H1 (cell line): ENCODE results near the gene TMEM130. TPM values are rescaled to one million over a fixed set of nuclear protein-coding genes. Genes with fewer than 3 reads are reported as not detected.

ENCODE experiments used
- CTCF ChIA-PET: fragments of 300-600 bp; sonication (Branson Sonifier 250); formaldehyde crosslinking; loops from one replicate; lab custom pipeline; 2021; ENCODE audit not compliant: partially characterized antibody; lab: Charles Lee
- POLR2A ChIA-PET: fragments of 300-600 bp; sonication (Branson Sonifier 250); formaldehyde crosslinking; loops from one replicate; lab custom pipeline; 2021; ENCODE audit warnings: inconsistent platforms; ENCODE audit not compliant: partially characterized antibody; lab: Charles Lee
- DNase-seq, 2 experiments: peaks; one replicate each; pipeline versions ENCODE4 v3.0.0 to v3.0.0-alpha.2; 2010 to 2022; ENCODE audit warnings: low spot score in 2 of 2, low read depth in 1 of 2, mixed read lengths in 1 of 2
- FAIRE-seq: peaks from 2 replicates; lab custom pipeline; 2011; peaks lifted over from hg19 to GRCh38; lab: Jason Lieb, UNC
- H2AFZ ChIP-seq: 2 replicates; pipeline ENCODE4 v1.8.1; 2012; ENCODE audit warnings: low read length, inconsistent platforms
- H2AK5ac ChIP-seq: 2 replicates; pipeline ENCODE4 v1.6.1; 2013; ENCODE audit warnings: low read depth, low read length
- H2BK120ac ChIP-seq: replicated peaks from 2 replicates; pipeline ENCODE3; 2013; ENCODE audit warnings: low read depth, low read length, inconsistent platforms
- H2BK12ac ChIP-seq: 2 replicates; pipeline ENCODE4 v1.6.1; 2013; ENCODE audit warnings: low read depth, low read length
- H2BK15ac ChIP-seq: 2 replicates; pipeline ENCODE4 v1.6.1; 2013; ENCODE audit warnings: low read length
- H2BK20ac ChIP-seq: 2 replicates; pipeline ENCODE4 v1.6.1; 2013; ENCODE audit warnings: low read length
- H2BK5ac ChIP-seq: 2 replicates; pipeline ENCODE4 v1.6.1; 2013; ENCODE audit warnings: low read depth, low read length
- H3K14ac ChIP-seq: 2 replicates; pipeline ENCODE4 v1.6.1; 2013; ENCODE audit warnings: inconsistent platforms; ENCODE audit not compliant: insufficient read length
- H3K18ac ChIP-seq: 2 replicates; pipeline ENCODE4 v1.6.1; 2013; ENCODE audit warnings: low read length; ENCODE audit errors: extremely low read depth
- H3K23ac ChIP-seq: 2 replicates; pipeline ENCODE4 v1.6.1; 2013; ENCODE audit warnings: inconsistent platforms; ENCODE audit not compliant: insufficient read length
- H3K23me2 ChIP-seq: 2 replicates; pipeline ENCODE4 v1.6.1; 2013; ENCODE audit warnings: low read depth, low read length
- H3K27ac ChIP-seq: 2 replicates; pipeline ENCODE4 v1.6.1; 2011; ENCODE audit warnings: low read depth, low read length, inconsistent platforms
- H3K27me3 ChIP-seq, 4 experiments: replicated peaks in 1 of 4; 1 replicate in 1 of 4; 2 replicates in 3 of 4; pipeline versions ENCODE4 v1.6.1 to v1.8.1; 2011 to 2013; ENCODE audit warnings: low read length in 3 of 4, mild to moderate bottlenecking in 3 of 4, inconsistent platforms in 2 of 4, mixed read lengths in 2 of 4, moderate library complexity in 1 of 4; ENCODE audit not compliant: control insufficient read depth in 3 of 4, insufficient read depth in 3 of 4; ENCODE audit errors: extremely low read depth in 1 of 4
- H3K36me3 ChIP-seq, 4 experiments: 2 replicates each; pipeline versions ENCODE4 v1.6.1 to v1.8.1; 2011 to 2013; ENCODE audit warnings: mild to moderate bottlenecking in 4 of 4, low read length in 3 of 4, moderate library complexity in 2 of 4, control low read depth in 1 of 4, inconsistent platforms in 1 of 4; ENCODE audit not compliant: insufficient read depth in 4 of 4, control insufficient read depth in 2 of 4
- H3K4ac ChIP-seq: replicated peaks from 2 replicates; pipeline ENCODE3; 2013; ENCODE audit warnings: low read length, low read depth, mixed read lengths, inconsistent platforms; ENCODE audit not compliant: insufficient read length
- H3K4me1 ChIP-seq, 4 experiments: replicated peaks in 1 of 4; 1 replicate in 1 of 4; 2 replicates in 3 of 4; pipeline versions ENCODE4 v1.6.1 to v1.8.1; 2011 to 2013; ENCODE audit warnings: low read length in 3 of 4, inconsistent platforms in 2 of 4, mixed read lengths in 1 of 4; ENCODE audit not compliant: insufficient read depth in 4 of 4, control insufficient read depth in 3 of 4
- H3K4me2 ChIP-seq, 2 experiments: 2 replicates each; pipeline versions ENCODE4 v1.6.1 to v1.8.1; 2011 to 2013; ENCODE audit warnings: low read depth in 2 of 2, low read length in 2 of 2, control low read depth in 1 of 2, inconsistent platforms in 1 of 2, mild to moderate bottlenecking in 1 of 2; ENCODE audit not compliant: insufficient read depth in 1 of 2
- H3K4me3 ChIP-seq, 4 experiments: fragments of 200-600, 300-600 bp in 1 of 4; sonication (generic), shearing (Covaris generic), sonication (Bioruptor Twin) in 1 of 4; 2 replicates each; pipeline versions ENCODE4 v1.5.1 to v1.8.1; 2011 to 2016; ENCODE audit warnings: low read length in 4 of 4, low read depth in 3 of 4, control low read depth in 2 of 4, inconsistent platforms in 2 of 4, mild to moderate bottlenecking in 2 of 4, mixed read lengths in 1 of 4, moderate library complexity in 1 of 4; ENCODE audit not compliant: insufficient read depth in 2 of 4; ENCODE audit errors: extremely low read depth in 1 of 4
- H3K56ac ChIP-seq: replicated peaks from 2 replicates; pipeline ENCODE3; 2013; ENCODE audit warnings: low read depth, mild to moderate bottlenecking, mixed read lengths, low read length, inconsistent platforms; ENCODE audit not compliant: insufficient read length
- H3K79me1 ChIP-seq: 2 replicates; pipeline ENCODE4 v1.6.1; 2013; ENCODE audit warnings: low read depth, low read length, control low read depth
- H3K79me2 ChIP-seq, 2 experiments: 2 replicates each; pipeline versions ENCODE4 v1.6.1 to v1.8.1; 2012 to 2013; ENCODE audit warnings: low read length in 2 of 2, mild to moderate bottlenecking in 2 of 2, inconsistent platforms in 1 of 2; ENCODE audit not compliant: insufficient read depth in 2 of 2, control insufficient read depth in 1 of 2
- H3K9ac ChIP-seq, 4 experiments: replicated peaks in 1 of 4; 1 replicate in 1 of 4; 2 replicates in 3 of 4; pipeline versions ENCODE4 v1.6.1 to v1.8.1; 2011 to 2013; ENCODE audit warnings: low read depth in 3 of 4, low read length in 3 of 4, control low read depth in 2 of 4, mild to moderate bottlenecking in 2 of 4, moderate library complexity in 2 of 4, inconsistent platforms in 1 of 4; ENCODE audit errors: extremely low read depth in 1 of 4
- H3K9me3 ChIP-seq, 2 experiments: 2 replicates each; pipeline versions ENCODE4 v1.6.1 to v1.8.1; 2012 to 2013; ENCODE audit warnings: mild to moderate bottlenecking in 2 of 2, moderate library complexity in 2 of 2, control low read depth in 1 of 2, inconsistent platforms in 1 of 2, low read depth in 1 of 2, low read length in 1 of 2, mixed read lengths in 1 of 2; ENCODE audit not compliant: insufficient read depth in 2 of 2
- H4K20me1 ChIP-seq, 2 experiments: replicated peaks in 1 of 2; 2 replicates each; pipeline versions ENCODE3 to v1.8.1; 2011 to 2013; ENCODE audit warnings: inconsistent platforms in 2 of 2, low read length in 2 of 2, mild to moderate bottlenecking in 1 of 2; ENCODE audit not compliant: insufficient read depth in 2 of 2, control insufficient read depth in 1 of 2
- H4K5ac ChIP-seq: 2 replicates; pipeline ENCODE4 v1.6.1; 2013; ENCODE audit warnings: low read length, low read depth, mixed read lengths, inconsistent platforms; ENCODE audit not compliant: insufficient read length
- H4K8ac ChIP-seq: 2 replicates; pipeline ENCODE4 v1.8.0; 2013; ENCODE audit warnings: mild to moderate bottlenecking, moderate library complexity, low read length, inconsistent platforms; ENCODE audit not compliant: insufficient read depth; ENCODE audit errors: extremely low read depth
- H4K91ac ChIP-seq: replicated peaks from 2 replicates; pipeline ENCODE3; 2013; ENCODE audit warnings: low read length, mixed read lengths, inconsistent platforms; ENCODE audit not compliant: insufficient read length
- SP2 ChIP-seq: IDR thresholded peaks from 2 replicates; pipeline ENCODE4 v1.6.1; 2012; ENCODE audit warnings: mild to moderate bottlenecking, low read length, inconsistent platforms
- SP4 ChIP-seq: IDR thresholded peaks from 2 replicates; pipeline ENCODE4 v1.6.1; 2012; ENCODE audit warnings: low read length, inconsistent platforms
- WGBS, 2 experiments: shearing (Covaris generic) in 1 of 2; methylation state at CpG; one replicate each; pipeline versions ENCODE4 v1.1.6 to v1.1.7; 2013 to 2015; ENCODE audit warnings: low lambda C conversion rate in 2 of 2, mixed read lengths in 2 of 2, inconsistent platforms in 1 of 2, low coverage in 1 of 2, missing lambda C conversion rate in 1 of 2; ENCODE audit not compliant: insufficient replicate concordance in 2 of 2, insufficient coverage in 1 of 2, insufficient read length in 1 of 2; ENCODE audit errors: extremely low coverage in 1 of 2, missing lambda C conversion rate in 1 of 2; 5-methylcytosine and 5-hydroxymethylcytosine counted together
- polyA plus RNA-seq, 7 experiments: library from polyadenylated mRNA; depleted of rRNA in 3 of 7; stranded (reverse) in 5 of 7; unstranded in 2 of 7; fragments of >200 nt in 5 of 7; fragments of 200-250 nt in 2 of 7; gene quantifications; 1 replicate in 5 of 7; 2 replicates in 1 of 7; 4 replicates in 1 of 7; pipeline versions ENCODE4 v1.2.1 to v1.2.3, GENCODE V29; 2011 to 2013; ENCODE audit warnings: missing spikeins in 2 of 7, mixed read lengths in 2 of 7
- total RNA-seq: library from RNA; stranded (reverse); fragmentation: NEBNext Ultra II Directional; extraction: Animal tissue kit (Norgen Biotek cat#: 25700); gene quantifications from 2 replicates; pipeline ENCODE4 v1.2.1, GENCODE V29; 2021

TMEM130 gene
- total and polyA plus RNA-seq, 2 of the 8 experiments (the other 6 are each of a cell fraction or from before 2014, with no cell fraction given), result 2.9 to 6.6 TPM

- Histone ChIP-seq H3K36me3 (no peaks in the 10 kb centered on the region), H4K8ac (no peak overlapping the region), H3K9ac (no peak overlapping the region), H3K23me2 (peaks cover 9% of the 10 kb centered on the region; the same call in 1 of the 2 replicates), H4K20me1 (no peaks in the 10 kb centered on the region), H3K4ac (no peak overlapping the region), H2AK5ac (0 out of 2 replicates have a peak overlapping the region, but pooled peaks have one; percentile 53), H2BK15ac (no peak overlapping the region; the same call in 1 of the 2 replicates), H3K18ac (no peak overlapping the region), H4K5ac (no peak overlapping the region), H3K4me2 (no peak overlapping the region), H3K79me1 (no peaks in the 10 kb centered on the region), H2BK20ac (no peak overlapping the region), H3K23ac (no peak overlapping the region), H3K4me3 (no peak overlapping the region), H3K9me3 (no peaks in the 10 kb centered on the region), H3K79me2 (no peaks in the 10 kb centered on the region), H3K56ac (no peak overlapping the region), H4K91ac (no peak overlapping the region), H2BK5ac (no peak overlapping the region), H3K27ac (no peak overlapping the region), H2BK120ac (no peak overlapping the region), H2BK12ac (no peak overlapping the region), H2AFZ (no peak overlapping the region), H3K14ac (no peak overlapping the region), H3K27me3 (peaks cover 8 to 19% (median 16%) of the 10 kb centered on the region in 4 experiments), H3K4me1 (peaks cover 0 to 11% (median 3%) of the 10 kb centered on the region in 4 experiments; a peak in 4 of 7 replicates)
- ChIA-PET POLR2A (no interaction called here), CTCF (interaction anchor here (0.6 to 1.1 kb wide), 3 partner anchors 34 to 447 kb away, joined by 3 to 4 read pairs (median 3); no protein-coding TSS in a partner anchor)
- DNase-seq (no peak), FAIRE-seq (no peak)
- 89% methylated on average over 14 of the region's 14 CpGs; no CpG with 5 or more reads in 1 of the 2 experiments for WGBS, 2 experiments
- no peak for TF ChIP-seq SP2
- TF ChIP-seq SP4, result no peak
Measured at GRCh38 chr7:98864731-98865453, 4.9 kb downstream of the TMEM130 start.
